ENCODE data around the gene ARHGAP45. TPM values are rescaled to one million over a fixed set of nuclear protein-coding genes. Genes with fewer than 3 reads are reported as not detected.
A peak's percentile ranks its signal among the peaks of the same experiment; 100 is the strongest.

ARHGAP45 gene
- total RNA-seq, 1 donor from 2014 or later, result 26.2 TPM

GRCh38 chr19:1035998-1036621 is 30.9 kb upstream of the ARHGAP45 start:
- no peak for ATAC-seq
- intact Hi-C loops (cut with DNase I), result loop anchor here (5.0 kb wide), 1 partner anchor 56 kb away; no protein-coding TSS in a partner anchor
- DNase-seq (ENCODE audit: low spot score), result no peak

- no peak for DNase-seq (ENCODE audit: low spot score)
- intact Hi-C loops (cut with DNase I), result loop anchor here (5.0 kb wide), 1 partner anchor 55 kb away; no protein-coding TSS in a partner anchor
- no peak for ATAC-seq
Observed at GRCh38 chr19:1037621-1038064, 29.3 kb upstream of the ARHGAP45 start.

- ATAC-seq (no peak), DNase-seq (ENCODE audit: low spot score) (no peak)
- intact Hi-C loops (cut with DNase I), result loop anchor here (5.0 kb wide), 1 partner anchor 53 kb away; no protein-coding TSS in a partner anchor
Observed at GRCh38 chr19:1038978-1039645, 27.9 kb upstream of the ARHGAP45 start.

- ATAC-seq (peak; percentile 94), DNase-seq (ENCODE audit: low spot score) (peak; percentile 98)
- intact Hi-C loops (cut with DNase I), result loop anchor here (5.0 kb wide), 1 partner anchor 52 kb away; no protein-coding TSS in a partner anchor
Observed at GRCh38 chr19:1039646-1040475, 27.1 kb upstream of the ARHGAP45 start, which contains the start of gene ABCA7. Gene ABCA7 (plus strand): TSS chr19:1040107. CDS start chr19:1041362, 1,255 bp downstream.

GRCh38 chr19:1040476-1041271 is 26.3 kb upstream of the ARHGAP45 start:
- ATAC-seq (peak; percentile 66), DNase-seq (ENCODE audit: low spot score) (peak; percentile 91)
- intact Hi-C loops (cut with DNase I), result no loop called here

GRCh38 chr19:1041272-1041834 is 25.6 kb upstream of the ARHGAP45 start:
- ATAC-seq (no peak), DNase-seq (ENCODE audit: low spot score) (no peak)
- intact Hi-C loops (cut with DNase I), result no loop called here

GRCh38 chr19:1041835-1042685 is 24.9 kb upstream of the ARHGAP45 start:
- no peak for DNase-seq (ENCODE audit: low spot score)
- intact Hi-C loops (cut with DNase I), result no loop called here
- peak; percentile 7 for ATAC-seq

GRCh38 chr19:1042689-1043511 is 24.1 kb upstream of the ARHGAP45 start:
- DNase-seq (ENCODE audit: low spot score) (no peak), ATAC-seq (peak; percentile 5)
- intact Hi-C loops (cut with DNase I), result no loop called here

GRCh38 chr19:1045247-1045603 is 21.7 kb upstream of the ARHGAP45 start:
- no peak for ATAC-seq
- DNase-seq (ENCODE audit: low spot score), result no peak
- intact Hi-C loops (cut with DNase I), result no loop called here

- ATAC-seq (no peak), DNase-seq (ENCODE audit: low spot score) (no peak)
- intact Hi-C loops (cut with DNase I), result no loop called here
Observed at GRCh38 chr19:1046117-1046626, 20.8 kb upstream of the ARHGAP45 start.

GRCh38 chr19:1046836-1047695 is 19.9 kb upstream of the ARHGAP45 start:
- intact Hi-C loops (cut with DNase I), result no loop called here
- ATAC-seq, result no peak

GRCh38 chr19:1047696-1048147 is 19.2 kb upstream of the ARHGAP45 start:
- DNase-seq (ENCODE audit: low spot score), result no peak
- intact Hi-C loops (cut with DNase I), result no loop called here
- no peak for ATAC-seq

More at GRCh38 chr19:1046836-1047695, 19.9 kb upstream of the ARHGAP45 start:
- DNase-seq (ENCODE audit: low spot score), result no peak

- intact Hi-C loops (cut with DNase I), result no loop called here
- ATAC-seq (no peak), DNase-seq (ENCODE audit: low spot score) (no peak)
Observed at GRCh38 chr19:1049106-1049505, 17.9 kb upstream of the ARHGAP45 start.

- no peak for ATAC-seq
Observed at GRCh38 chr19:1049800-1050199, 17.2 kb upstream of the ARHGAP45 start.

GRCh38 chr19:1050989-1051788 is 15.8 kb upstream of the ARHGAP45 start:
- ATAC-seq (no peak), DNase-seq (ENCODE audit: low spot score) (no peak)
- intact Hi-C loops (cut with DNase I), result no loop called here

More at GRCh38 chr19:1049800-1050199, 17.2 kb upstream of the ARHGAP45 start:
- no peak for DNase-seq (ENCODE audit: low spot score)
- intact Hi-C loops (cut with DNase I), result no loop called here

All from sciatic nerve (tissue), 2 donors.